ENCODE results near the gene PGM2L1. TPM values are rescaled to one million over a fixed set of nuclear protein-coding genes. Genes with fewer than 3 reads are reported as not detected.

PGM2L1 gene
- total RNA-seq, 2 experiments from 2014 or later = 11.9 to 13.4 TPM

- Mint-ChIP-seq H3K27ac (no peak overlapping the region), H3K27me3 (ENCODE audit: low read depth) (no peaks in the 10 kb centered on the region), H3K4me1 (ENCODE audit: low read depth) (no peaks in the 10 kb centered on the region), H3K36me3 (ENCODE audit: low read depth) (no peaks in the 10 kb centered on the region), H3K9me3 (peaks cover 2% of the 10 kb centered on the region), H3K4me3 (no peak overlapping the region)
- intact Hi-C loops (cut with micrococcal nuclease) = no loop called here
- DNase-seq = no peak
- CTCF ChIA-PET = interaction anchor here (1.0 to 1.9 kb wide), 2 partner anchors 25 to 41 kb away, joined by 3 to 6 read pairs; no protein-coding TSS in a partner anchor
These were observed 117.7 kb downstream of the PGM2L1 start for GRCh38 chr11:74280494-74280893.

Small RNA genes within 50 kb of the gene (microRNA-seq; reads per million reads assigned to microRNA genes)
- not detected for gene MIR548AL (ENCODE audit: borderline microRNAs expressed, borderline replicate concordance)

Other genes with a start within 250 kb of the PGM2L1 start
- gene C2CD3, start 227.4 kb downstream of the PGM2L1 start, total RNA-seq = 10 to 100 TPM; 21.3 to 23.1 TPM
- 10 to 100 TPM; 19.0 to 22.1 TPM for gene PPME1, start 227.1 kb downstream of the PGM2L1 start, total RNA-seq
- gene P4HA3, start 86.8 kb downstream of the PGM2L1 start, total RNA-seq = not detected
- gene KCNE3, start 69.1 kb upstream of the PGM2L1 start, total RNA-seq = not detected
- 1 to 10 TPM; 3.1 to 5.6 TPM for gene LIPT2, start 95.3 kb upstream of the PGM2L1 start, total RNA-seq
- 10 to 100 TPM; 84.8 to 91.9 TPM for gene POLD3, start 194.1 kb upstream of the PGM2L1 start, total RNA-seq

Measured in activated naive CD4-positive, alpha-beta T cell treated with anti-CD3 and anti-CD28 coated beads for 36 hours (primary cell).